ENCODE measurements around the gene STX19. TPM values are rescaled to one million over a fixed set of nuclear protein-coding genes. Genes with fewer than 3 reads are reported as not detected.
A peak's percentile ranks its signal among the peaks of the same experiment; 100 is the strongest.

The STX19 gene
- total RNA-seq, 1 experiment from 2014 or later, result not detected

DNA sequence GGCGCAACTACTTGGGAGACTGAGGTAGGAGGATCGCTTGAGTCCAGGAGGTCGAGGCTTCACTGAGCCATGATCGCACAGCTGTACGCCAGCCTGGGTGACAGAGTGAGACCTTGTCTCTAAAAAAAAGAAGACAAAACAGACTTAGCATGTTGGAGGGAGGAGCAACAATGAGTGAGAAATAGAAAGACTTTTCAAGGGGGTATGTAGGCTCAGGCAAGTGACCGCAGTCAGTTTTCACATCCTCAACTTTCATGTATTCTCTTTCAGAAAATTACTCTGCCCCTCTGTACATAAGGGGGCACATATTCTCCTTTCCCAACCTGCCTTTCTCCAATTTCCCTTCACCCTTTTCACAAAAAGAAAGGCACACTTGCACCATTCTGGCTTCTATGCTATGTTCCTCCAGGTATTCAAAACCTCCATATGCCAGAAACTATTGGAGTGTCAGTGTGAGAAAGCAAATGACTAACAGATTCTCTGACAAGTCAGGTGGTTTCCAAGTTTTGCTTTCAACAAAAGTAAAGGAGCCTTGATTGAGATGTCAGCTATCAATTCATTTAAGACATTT is 42.0 kb upstream of the STX19 start:
- no peaks in the 10 kb centered on the region for H4K20me1 ChIP-seq (ENCODE audit: low read length)
- DNase-seq (no peak), ATAC-seq (no peak)
- no TSS peak for BruUV-seq (replicated peaks)
- no peak overlapping the region for H3K27ac ChIP-seq (ENCODE audit: low read length)
- CTCF ChIA-PET, result interaction anchor here (0.6 to 0.7 kb wide), 2 partner anchors 12 to 86 kb away, joined by 3 read pairs; no protein-coding TSS in a partner anchor
- H3K79me2 ChIP-seq (ENCODE audit: low read length), result no peaks in the 10 kb centered on the region
- H3K9ac ChIP-seq (ENCODE audit: low read length), result no peak overlapping the region
- H3F3A ChIP-seq (ENCODE audit: low read length, unreplicated experiment), result no peaks in the 10 kb centered on the region
- H3K4me3 ChIP-seq (ENCODE audit: low read length), result no peak overlapping the region
- H3K9me2 ChIP-seq (replicated peaks; ENCODE audit: low read length), result no peaks in the 10 kb centered on the region
- intact Hi-C loops (cut with micrococcal nuclease), result no loop called here
- H3K36me3 ChIP-seq (ENCODE audit: low read depth, low read length), result 0 out of 2 replicates have a peak, but pooled peaks cover 10% of the 10 kb centered on the region
- no peaks in the 10 kb centered on the region for H3K27me3 ChIP-seq (ENCODE audit: low read length)
- no peaks in the 10 kb centered on the region for H3K9me3 ChIP-seq (ENCODE audit: low read length)
- H3K4me2 ChIP-seq (ENCODE audit: low read length), result no peak overlapping the region
- POLR2A ChIA-PET (ENCODE audit: unreplicated experiment), result no interaction called here
- H3K4me1 ChIP-seq (ENCODE audit: insufficient read depth, low read length), result no peaks in the 10 kb centered on the region
- no peak overlapping the region for H2AFZ ChIP-seq (ENCODE audit: low read length)
- TF ChIP-seq EZH2 (IDR thresholded peaks at IDR 0.05; ENCODE audit: low read length, unreplicated experiment) (no peak), EZH2phosphoT487 (IDR thresholded peaks at IDR 0.05; ENCODE audit: borderline replicate concordance, low read length) (no peak)
- TF ChIP-seq, protein P1, sequence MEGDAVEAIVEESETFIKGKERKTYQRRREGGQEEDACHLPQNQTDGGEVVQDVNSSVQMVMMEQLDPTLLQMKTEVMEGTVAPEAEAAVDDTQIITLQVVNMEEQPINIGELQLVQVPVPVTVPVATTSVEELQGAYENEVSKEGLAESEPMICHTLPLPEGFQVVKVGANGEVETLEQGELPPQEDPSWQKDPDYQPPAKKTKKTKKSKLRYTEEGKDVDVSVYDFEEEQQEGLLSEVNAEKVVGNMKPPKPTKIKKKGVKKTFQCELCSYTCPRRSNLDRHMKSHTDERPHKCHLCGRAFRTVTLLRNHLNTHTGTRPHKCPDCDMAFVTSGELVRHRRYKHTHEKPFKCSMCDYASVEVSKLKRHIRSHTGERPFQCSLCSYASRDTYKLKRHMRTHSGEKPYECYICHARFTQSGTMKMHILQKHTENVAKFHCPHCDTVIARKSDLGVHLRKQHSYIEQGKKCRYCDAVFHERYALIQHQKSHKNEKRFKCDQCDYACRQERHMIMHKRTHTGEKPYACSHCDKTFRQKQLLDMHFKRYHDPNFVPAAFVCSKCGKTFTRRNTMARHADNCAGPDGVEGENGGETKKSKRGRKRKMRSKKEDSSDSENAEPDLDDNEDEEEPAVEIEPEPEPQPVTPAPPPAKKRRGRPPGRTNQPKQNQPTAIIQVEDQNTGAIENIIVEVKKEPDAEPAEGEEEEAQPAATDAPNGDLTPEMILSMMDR (conservative IDR thresholded peaks at IDR 0.05; ENCODE audit: low read depth, low read length), result no peak

DNA sequence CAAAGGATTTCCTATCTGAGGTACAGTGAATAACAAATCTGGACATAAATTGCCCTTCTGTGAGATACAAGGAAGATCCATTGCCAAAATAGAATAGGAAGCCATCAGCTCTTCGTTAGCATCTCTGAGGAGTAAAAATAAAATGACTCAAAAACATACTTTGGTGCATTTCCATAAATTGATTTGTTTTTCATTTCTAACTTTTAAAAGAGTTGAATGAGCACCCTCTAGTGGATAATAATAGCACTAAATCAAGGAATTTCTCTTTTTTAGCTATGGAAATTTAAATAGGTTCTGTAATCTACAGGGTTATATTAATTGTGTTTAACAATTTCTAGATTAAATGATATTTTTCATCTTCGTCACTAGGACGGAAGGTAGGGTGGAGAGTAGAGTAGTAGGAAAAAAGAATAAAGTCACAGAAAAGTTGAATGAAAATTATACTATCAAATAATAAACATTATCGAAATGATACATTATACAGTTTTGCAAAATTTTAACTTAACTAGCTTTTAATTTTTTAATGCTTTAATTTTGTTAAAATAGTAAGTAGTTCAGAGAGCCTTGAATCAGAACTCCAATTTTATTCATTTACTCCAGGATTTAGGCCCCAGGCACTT is 40.9 kb upstream of the STX19 start:
- H3K27ac ChIP-seq (ENCODE audit: low read length), result no peak overlapping the region
- 0 out of 2 replicates have a peak, but pooled peaks cover 10% of the 10 kb centered on the region for H3K36me3 ChIP-seq (ENCODE audit: low read depth, low read length)
- H3K4me3 ChIP-seq (ENCODE audit: low read length), result no peak overlapping the region
- DNase-seq (peak; percentile 58), ATAC-seq (peak; percentile 24; the same call in 1 of the 2 replicates)
- no peaks in the 10 kb centered on the region for H4K20me1 ChIP-seq (ENCODE audit: low read length)
- TF ChIP-seq, protein P1 (conservative IDR thresholded peaks at IDR 0.05; ENCODE audit: low read depth, low read length), result peak; percentile 83
- no peak for TF ChIP-seq EZH2phosphoT487 (IDR thresholded peaks at IDR 0.05; ENCODE audit: borderline replicate concordance, low read length)
- intact Hi-C loops (cut with micrococcal nuclease), result loop anchor here (1.0 to 5.0 kb wide), 2 partner anchors 65 to 227 kb away; no protein-coding TSS in a partner anchor
- POLR2A ChIA-PET (ENCODE audit: unreplicated experiment), result no interaction called here
- no peaks in the 10 kb centered on the region for H3K9me2 ChIP-seq (replicated peaks; ENCODE audit: low read length)
- H3K27me3 ChIP-seq (ENCODE audit: low read length), result no peaks in the 10 kb centered on the region
- H3K4me2 ChIP-seq (ENCODE audit: low read length), result no peak overlapping the region
- BruUV-seq (replicated peaks), result no TSS peak
- no peak overlapping the region for H3K9ac ChIP-seq (ENCODE audit: low read length)
- peaks cover 5% of the 10 kb centered on the region for H3K79me2 ChIP-seq (ENCODE audit: low read length)
- H3K4me1 ChIP-seq (ENCODE audit: insufficient read depth, low read length), result peaks cover 6% of the 10 kb centered on the region
- no peaks in the 10 kb centered on the region for H3F3A ChIP-seq (ENCODE audit: low read length, unreplicated experiment)
- no peaks in the 10 kb centered on the region for H3K9me3 ChIP-seq (ENCODE audit: low read length)
- no peak overlapping the region for H2AFZ ChIP-seq (ENCODE audit: low read length)
- CTCF ChIA-PET, result interaction anchor here (0.5 to 1.2 kb wide), 8 partner anchors 18 to 228 kb away, joined by 3 to 8 read pairs (median 3); no protein-coding TSS in a partner anchor
